T-cell (primary cell): ENCODE results near the gene NCR3LG1. TPM values are rescaled to one million over a fixed set of nuclear protein-coding genes. Genes with fewer than 3 reads are reported as not detected.

Experiments used
- ATAC-seq, 4 experiments: fragments of 200-7000 bp in 3 of 4; fragments of 150-1000 bp in 1 of 4; cut with Tn5 transposase; replicated peaks in 1 of 4; 1 replicate in 3 of 4; 2 replicates in 1 of 4; pipeline ENCODE4 v1.10.0; 2021; ENCODE audit warnings: moderate library complexity in 3 of 4, mild to moderate bottlenecking in 2 of 4, moderate number of reproducible peaks in 1 of 4
- CTCF ChIA-PET, 2 donors: fragments of 300-600 bp; sonication (Branson Sonifier 250); formaldehyde crosslinking; loops; one replicate each; lab custom pipeline; 2022; ENCODE audit warnings: antibody characterized with exemption in 2 of 2; lab: Charles Lee
- POLR2A ChIA-PET, 2 donors: fragments of 300-600 bp; sonication (Branson Sonifier 250); formaldehyde crosslinking; loops; one replicate each; lab custom pipeline; 2022; ENCODE audit warnings: antibody characterized with exemption in 2 of 2; lab: Charles Lee
- DNase-seq, 35 experiments: peaks; one replicate each; pipeline versions ENCODE4 v3.0.0 to v3.0.0-alpha.2; 2013 to 2023
- H3K27ac ChIP-seq: one replicate; pipeline ENCODE4 v1.5.1; 2013; ENCODE audit warnings: low read length
- H3K27me3 ChIP-seq, 2 experiments: replicated peaks in 1 of 2; 1 replicate in 1 of 2; 2 replicates in 1 of 2; pipeline versions ENCODE4 v1.6.1 to v1.7.0; 2013; ENCODE audit warnings: low read length in 1 of 2, mixed read lengths in 1 of 2; ENCODE audit not compliant: control insufficient read depth in 2 of 2, insufficient read depth in 2 of 2; ENCODE audit errors: extremely low read depth in 1 of 2
- H3K36me3 ChIP-seq, 2 donors: 1 replicate in 1 of 2; 2 replicates in 1 of 2; pipeline versions ENCODE4 v1.6.1 to v1.7.0; 2013; ENCODE audit warnings: low read length in 1 of 2; ENCODE audit not compliant: control insufficient read depth in 2 of 2, insufficient read depth in 1 of 2; ENCODE audit errors: extremely low read depth in 1 of 2
- H3K4me1 ChIP-seq, 2 experiments: 1 replicate in 1 of 2; 2 replicates in 1 of 2; pipeline versions ENCODE4 v1.6.1 to v1.7.0; 2013; ENCODE audit warnings: low read length in 2 of 2, mixed read lengths in 1 of 2; ENCODE audit not compliant: insufficient read depth in 2 of 2, control insufficient read depth in 1 of 2; ENCODE audit errors: extremely low read depth in 1 of 2
- H3K4me3 ChIP-seq, 2 donors: 1 replicate in 1 of 2; 2 replicates in 1 of 2; pipeline versions ENCODE4 v1.5.1 to v1.7.0; 2013; ENCODE audit warnings: mild to moderate bottlenecking in 2 of 2, low read length in 1 of 2, moderate library complexity in 1 of 2; ENCODE audit not compliant: control insufficient read depth in 1 of 2; ENCODE audit errors: extremely low read depth in 1 of 2
- H3K9me3 ChIP-seq: 2 replicates; pipeline ENCODE4 v1.7.0; 2013
- H3K27ac Mint-ChIP-seq, 2 donors: one replicate each; pipeline ENCODE4 v1.8.0; 2020 to 2021; ENCODE audit warnings: mild to moderate bottlenecking in 2 of 2, mixed read lengths in 2 of 2
- H3K27me3 Mint-ChIP-seq, 2 donors: one replicate each; pipeline ENCODE4 v1.8.0; 2021 to 2022; ENCODE audit warnings: mixed read lengths in 2 of 2
- H3K36me3 Mint-ChIP-seq: one replicate; pipeline ENCODE4 v1.8.0; 2021; ENCODE audit warnings: mixed read lengths
- H3K4me1 Mint-ChIP-seq, 3 donors: one replicate each; pipeline ENCODE4 v1.8.0; 2020 to 2022; ENCODE audit warnings: mixed read lengths in 3 of 3, mild to moderate bottlenecking in 1 of 3
- H3K4me3 Mint-ChIP-seq, 3 donors: one replicate each; pipeline ENCODE4 v1.8.0; 2020 to 2022; ENCODE audit warnings: mild to moderate bottlenecking in 3 of 3, mixed read lengths in 3 of 3, moderate library complexity in 3 of 3
- H3K9me3 Mint-ChIP-seq, 3 donors: one replicate each; pipeline ENCODE4 v1.8.0; 2020 to 2022; ENCODE audit warnings: mixed read lengths in 3 of 3
- WGBS: methylation state at CpG from one replicate; pipeline ENCODE4 v1.1.5; 2013; ENCODE audit warnings: missing lambda C conversion rate; ENCODE audit not compliant: insufficient coverage; 5-methylcytosine and 5-hydroxymethylcytosine counted together
- total RNA-seq, 35 experiments: library from RNA in 6 of 35; stranded (reverse) in 6 of 35; fragments of 120-200 nt in 1 of 35; gene quantifications; one replicate each; pipeline versions ENCODE4 v1.2.1 to v1.2.4 and lab custom pipeline; 2013 to 2026

The NCR3LG1 gene
- total RNA-seq, 5 donors from 2014 or later (not counting 1 experiment from before 2014, with no cell fraction given): 1.8 to 3.6 (median 2.6) TPM

GRCh38 chr11:17411418-17411817, 59.8 kb downstream of the NCR3LG1 start:
- no peak overlapping the region for H3K4me3 ChIP-seq
- no peaks in the 10 kb centered on the region for H3K9me3 Mint-ChIP-seq
- 88% methylated on average over 2 of the region's 6 CpGs for WGBS
- H3K4me1 ChIP-seq: peaks cover 2 to 5% of the 10 kb centered on the region in 2 experiments
- no peak overlapping the region for H3K27ac ChIP-seq
- POLR2A ChIA-PET: no interaction called here
- H3K27me3 ChIP-seq: peaks cover 0 to 31% of the 10 kb centered on the region in 2 experiments
- peaks cover 9 to 18% of the 10 kb centered on the region in 2 donors for H3K27me3 Mint-ChIP-seq
- no peak overlapping the region for H3K27ac Mint-ChIP-seq
- DNase-seq: no peak
- H3K4me3 Mint-ChIP-seq: no peak overlapping the region
- H3K9me3 ChIP-seq: no peaks in the 10 kb centered on the region
- no peaks in the 10 kb centered on the region for H3K36me3 Mint-ChIP-seq
- CTCF ChIA-PET: interaction anchor here in 1 of 2 donors (0.7 kb wide), 1 partner anchor 76 kb away, joined by 6 read pairs; no protein-coding TSS in a partner anchor
- ATAC-seq: no peak
- peaks cover 0 to 6% (median 2%) of the 10 kb centered on the region in 3 donors for H3K4me1 Mint-ChIP-seq
- H3K36me3 ChIP-seq: no peaks in the 10 kb centered on the region

GRCh38 chr11:17412488-17413180, 61.0 kb downstream of the NCR3LG1 start:
- ChIA-PET POLR2A (no interaction called here), CTCF (interaction anchor here in 1 of 2 donors (0.5 kb wide), 1 partner anchor 59 kb away, joined by 3 read pairs; no protein-coding TSS in a partner anchor)
- Histone ChIP-seq H3K4me1 (peaks cover 2 to 5% of the 10 kb centered on the region in 2 experiments), H3K36me3 (no peaks in the 10 kb centered on the region), H3K9me3 (no peaks in the 10 kb centered on the region), H3K27me3 (peaks cover 0 to 33% of the 10 kb centered on the region in 2 experiments), H3K4me3 (no peak overlapping the region), H3K27ac (no peak overlapping the region)
- Mint-ChIP-seq H3K36me3 (no peaks in the 10 kb centered on the region), H3K27me3 (peaks cover 9 to 26% of the 10 kb centered on the region in 2 donors), H3K27ac (no peak overlapping the region), H3K4me3 (no peak overlapping the region), H3K9me3 (no peaks in the 10 kb centered on the region), H3K4me1 (peaks cover 0 to 6% (median 2%) of the 10 kb centered on the region in 3 donors)
- no peak for DNase-seq
- 85% methylated on average over 9 of the region's 9 CpGs for WGBS
- ATAC-seq: no peak

- H3K36me3 Mint-ChIP-seq: no peaks in the 10 kb centered on the region
- no peak overlapping the region for H3K27ac ChIP-seq
- H3K4me1 ChIP-seq: peaks cover 2 to 5% of the 10 kb centered on the region in 2 experiments
- H3K9me3 ChIP-seq: no peaks in the 10 kb centered on the region
- no peak overlapping the region for H3K4me3 ChIP-seq
- DNase-seq (no peak), ATAC-seq (no peak)
- peaks cover 0 to 6% (median 2%) of the 10 kb centered on the region in 3 donors for H3K4me1 Mint-ChIP-seq
- 63% methylated on average over 5 of the region's 15 CpGs for WGBS
- no peak overlapping the region for H3K27ac Mint-ChIP-seq
- no peak overlapping the region for H3K4me3 Mint-ChIP-seq
- H3K36me3 ChIP-seq: no peaks in the 10 kb centered on the region
- H3K9me3 Mint-ChIP-seq: no peaks in the 10 kb centered on the region
- H3K27me3 ChIP-seq: peaks cover 0 to 36% of the 10 kb centered on the region in 2 experiments
- CTCF ChIA-PET: interaction anchor here in 1 of 2 donors (0.5 kb wide), 1 partner anchor 60 kb away, joined by 3 read pairs; no protein-coding TSS in a partner anchor
- POLR2A ChIA-PET: no interaction called here
- peaks cover 16 to 34% of the 10 kb centered on the region in 2 donors for H3K27me3 Mint-ChIP-seq
These were observed 62.1 kb downstream of the NCR3LG1 start for GRCh38 chr11:17413414-17414316.

GRCh38 chr11:17414317-17414737, 62.7 kb downstream of the NCR3LG1 start:
- Mint-ChIP-seq H3K9me3 (no peaks in the 10 kb centered on the region), H3K27ac (no peak overlapping the region), H3K27me3 (peaks cover 20 to 36% of the 10 kb centered on the region in 2 donors), H3K36me3 (no peaks in the 10 kb centered on the region), H3K4me3 (no peak overlapping the region), H3K4me1 (peaks cover 0 to 6% (median 2%) of the 10 kb centered on the region in 3 donors)
- WGBS: 28% methylated on average over 2 of the region's 8 CpGs
- Histone ChIP-seq H3K27me3 (peaks cover 0 to 40% of the 10 kb centered on the region in 2 experiments), H3K4me1 (peaks cover 2 to 5% of the 10 kb centered on the region in 2 experiments), H3K27ac (no peak overlapping the region), H3K9me3 (no peaks in the 10 kb centered on the region), H3K36me3 (no peaks in the 10 kb centered on the region), H3K4me3 (no peak overlapping the region)
- CTCF ChIA-PET: no interaction called here
- POLR2A ChIA-PET: no interaction called here
- DNase-seq (no peak), ATAC-seq (no peak)

GRCh38 chr11:17414992-17415391, 63.4 kb downstream of the NCR3LG1 start:
- peaks cover 2 to 5% of the 10 kb centered on the region in 2 experiments for H3K4me1 ChIP-seq
- H3K4me3 Mint-ChIP-seq: no peak overlapping the region
- H3K36me3 Mint-ChIP-seq: no peaks in the 10 kb centered on the region
- ChIA-PET POLR2A (no interaction called here), CTCF (no interaction called here)
- H3K27ac ChIP-seq: no peak overlapping the region
- no peaks in the 10 kb centered on the region for H3K36me3 ChIP-seq
- H3K4me3 ChIP-seq: no peak overlapping the region
- DNase-seq (no peak), ATAC-seq (no peak)
- H3K27me3 Mint-ChIP-seq: peaks cover 26 to 43% of the 10 kb centered on the region in 2 donors
- no peaks in the 10 kb centered on the region for H3K9me3 Mint-ChIP-seq
- H3K27me3 ChIP-seq: peaks cover 0 to 42% of the 10 kb centered on the region in 2 experiments
- no peaks in the 10 kb centered on the region for H3K9me3 ChIP-seq
- WGBS: 69% methylated on average over 5 of the region's 5 CpGs
- peaks cover 0 to 6% (median 2%) of the 10 kb centered on the region in 3 donors for H3K4me1 Mint-ChIP-seq
- peak overlapping the region in 1 of 2 donors; percentile 11 for H3K27ac Mint-ChIP-seq

GRCh38 chr11:17415523-17416104, 64.0 kb downstream of the NCR3LG1 start:
- H3K36me3 ChIP-seq: no peaks in the 10 kb centered on the region
- H3K36me3 Mint-ChIP-seq: no peaks in the 10 kb centered on the region
- CTCF ChIA-PET: no interaction called here
- H3K4me1 ChIP-seq: peaks cover 2 to 5% of the 10 kb centered on the region in 2 experiments
- no peak for DNase-seq
- H3K9me3 ChIP-seq: no peaks in the 10 kb centered on the region
- POLR2A ChIA-PET: no interaction called here
- H3K4me3 Mint-ChIP-seq: no peak overlapping the region
- no peak overlapping the region for H3K27ac ChIP-seq
- peak overlapping the region in 1 of 2 donors; percentile 11 for H3K27ac Mint-ChIP-seq
- ATAC-seq: no peak
- H3K27me3 Mint-ChIP-seq: peaks cover 26 to 46% of the 10 kb centered on the region in 2 donors
- H3K4me1 Mint-ChIP-seq: peaks cover 0 to 6% (median 2%) of the 10 kb centered on the region in 3 donors
- H3K27me3 ChIP-seq: peaks cover 0 to 44% of the 10 kb centered on the region in 2 experiments
- no peaks in the 10 kb centered on the region for H3K9me3 Mint-ChIP-seq
- no peak overlapping the region for H3K4me3 ChIP-seq
- 24% methylated on average over 5 of the region's 6 CpGs for WGBS
